NT2/D1 (cell line): ENCODE results near the gene YAP1.

Source experiments
- DNase-seq: peaks from one replicate; pipeline ENCODE4 v3.0.0-alpha.2; 2011; ENCODE audit warnings: low read depth, low spot score
- H3K27me3 ChIP-seq: 2 replicates; pipeline ENCODE4 v1.6.0; 2011; ENCODE audit warnings: mild to moderate bottlenecking; ENCODE audit not compliant: insufficient read length, insufficient read depth
- H3K36me3 ChIP-seq: 2 replicates; pipeline ENCODE4 v1.6.1; 2011; ENCODE audit warnings: mild to moderate bottlenecking, low read length, mixed read lengths; ENCODE audit not compliant: insufficient read depth, insufficient read length
- H3K4me1 ChIP-seq: 2 replicates; pipeline ENCODE4 v1.5.1; 2011; ENCODE audit not compliant: insufficient read depth, insufficient read length
- H3K4me3 ChIP-seq: 2 replicates; pipeline ENCODE4 v1.5.1; 2011; ENCODE audit warnings: low read depth; ENCODE audit not compliant: insufficient read length
- H3K9ac ChIP-seq: 2 replicates; pipeline ENCODE4 v1.6.0; 2011; ENCODE audit warnings: low read depth; ENCODE audit not compliant: insufficient read length
- H3K9me3 ChIP-seq: 2 replicates; pipeline ENCODE4 v1.5.1; 2011; ENCODE audit warnings: mild to moderate bottlenecking, low read length; ENCODE audit not compliant: insufficient read depth
- SUZ12 ChIP-seq: IDR thresholded peaks from 2 replicates; pipeline ENCODE4 v1.6.1; 2011; ENCODE audit not compliant: insufficient read length, insufficient read depth; ENCODE audit errors: extremely low read depth
- YY1 ChIP-seq: IDR thresholded peaks from 2 replicates; pipeline ENCODE4 v1.6.1; 2011; ENCODE audit not compliant: insufficient read length, insufficient read depth
- ZNF274 ChIP-seq: IDR thresholded peaks from 2 replicates; pipeline ENCODE4 v1.6.1; 2011; ENCODE audit warnings: mild to moderate bottlenecking, low read depth, low read length

YAP1 gene

GRCh38 chr11:102079625-102080024 is 30.6 kb upstream of the YAP1 start:
- no peak overlapping the region for H3K4me3 ChIP-seq
- H3K9me3 ChIP-seq: no peaks in the 10 kb centered on the region
- H3K36me3 ChIP-seq: no peaks in the 10 kb centered on the region
- no peak for DNase-seq
- H3K27me3 ChIP-seq: no peaks in the 10 kb centered on the region
- H3K4me1 ChIP-seq: no peaks in the 10 kb centered on the region
- H3K9ac ChIP-seq: no peak overlapping the region
- TF ChIP-seq SUZ12 (no peak), ZNF274 (no peak), YY1 (no peak)

DNA sequence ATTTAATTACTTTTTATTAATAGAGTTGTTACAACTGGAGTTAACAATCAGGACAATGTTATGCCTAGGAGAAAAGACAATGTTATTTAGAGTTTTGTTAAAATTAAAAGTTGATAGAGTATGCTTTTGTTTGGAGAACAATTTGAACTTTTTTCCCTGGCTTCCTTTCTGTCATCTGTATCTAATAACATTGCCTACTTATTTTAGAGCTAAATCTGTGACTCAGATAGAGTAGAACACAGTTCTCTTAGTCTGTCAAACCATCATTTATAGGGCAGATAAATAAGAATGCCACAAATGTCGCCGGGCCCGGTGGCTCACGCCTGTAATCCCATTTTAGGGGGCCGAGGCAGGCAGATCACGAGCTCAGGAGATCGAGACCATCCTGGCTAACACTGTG is 28.9 kb upstream of the YAP1 start:
- no peak overlapping the region for H3K4me3 ChIP-seq
- no peak overlapping the region for H3K9ac ChIP-seq
- no peaks in the 10 kb centered on the region for H3K27me3 ChIP-seq
- TF ChIP-seq YY1 (no peak), ZNF274 (no peak), SUZ12 (no peak)
- no peaks in the 10 kb centered on the region for H3K36me3 ChIP-seq
- no peaks in the 10 kb centered on the region for H3K9me3 ChIP-seq
- H3K4me1 ChIP-seq: no peaks in the 10 kb centered on the region
- no peak for DNase-seq

DNA sequence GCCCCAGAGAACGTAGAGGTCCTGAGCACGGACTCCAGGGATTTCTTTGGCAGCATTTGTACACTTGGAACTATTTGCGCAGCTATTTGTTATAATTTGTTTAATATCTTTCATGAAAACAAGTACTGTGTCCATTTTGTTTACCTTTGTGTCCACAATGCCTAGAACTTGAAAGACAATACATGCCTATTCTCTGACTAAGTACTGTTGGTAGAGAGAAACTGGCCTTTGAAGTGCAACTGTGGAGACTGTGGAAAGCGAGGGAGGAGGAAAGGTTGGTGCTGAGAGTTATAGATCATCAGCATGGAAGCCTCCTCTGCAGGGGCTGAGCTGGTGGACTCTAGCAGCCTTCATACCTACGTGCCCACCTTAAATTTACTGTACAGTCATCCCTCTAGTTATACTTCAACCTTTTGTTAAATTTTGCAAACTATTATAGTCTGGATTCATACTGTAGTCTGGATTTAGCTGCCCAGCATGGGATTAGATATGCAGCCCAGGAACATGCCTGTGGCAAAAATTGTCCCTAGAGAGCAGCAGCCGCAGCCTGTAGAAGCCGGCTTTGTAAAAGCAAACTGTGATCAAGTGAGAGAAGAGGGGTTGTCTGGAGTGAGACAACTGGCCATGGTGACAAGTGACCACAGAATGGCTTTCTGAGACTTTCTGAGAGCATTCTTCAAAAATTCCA is 24.2 kb upstream of the YAP1 start:
- Histone ChIP-seq H3K36me3 (no peaks in the 10 kb centered on the region), H3K9me3 (no peaks in the 10 kb centered on the region), H3K4me1 (no peaks in the 10 kb centered on the region), H3K9ac (no peak overlapping the region), H3K4me3 (no peak overlapping the region), H3K27me3 (no peaks in the 10 kb centered on the region)
- TF ChIP-seq ZNF274 (no peak), YY1 (no peak)
- no peak for DNase-seq

DNA sequence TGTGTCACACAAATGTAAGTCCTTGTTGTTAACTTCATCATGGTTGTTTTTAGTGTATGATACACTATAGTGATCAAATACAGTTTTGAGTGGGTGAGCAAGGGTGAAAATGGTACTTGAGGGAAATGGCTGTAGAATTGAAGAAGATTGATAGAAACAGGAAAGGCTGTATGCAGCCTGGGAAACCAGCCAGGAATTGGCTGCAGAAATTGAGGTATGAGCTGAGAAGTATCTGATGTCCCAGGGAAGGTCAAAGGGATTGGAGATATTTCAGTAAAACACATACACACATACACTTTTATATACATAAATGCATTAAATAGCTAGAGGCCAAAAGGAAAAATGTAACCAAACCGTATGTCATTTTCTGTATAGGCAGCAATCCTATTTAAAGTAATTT is 13.1 kb upstream of the YAP1 start:
- H3K9ac ChIP-seq: no peak overlapping the region
- H3K36me3 ChIP-seq: no peaks in the 10 kb centered on the region
- DNase-seq: no peak
- TF ChIP-seq ZNF274 (no peak), SUZ12 (no peak), YY1 (no peak)
- H3K4me3 ChIP-seq: no peak overlapping the region
- no peaks in the 10 kb centered on the region for H3K27me3 ChIP-seq
- no peaks in the 10 kb centered on the region for H3K4me1 ChIP-seq
- no peaks in the 10 kb centered on the region for H3K9me3 ChIP-seq

DNA sequence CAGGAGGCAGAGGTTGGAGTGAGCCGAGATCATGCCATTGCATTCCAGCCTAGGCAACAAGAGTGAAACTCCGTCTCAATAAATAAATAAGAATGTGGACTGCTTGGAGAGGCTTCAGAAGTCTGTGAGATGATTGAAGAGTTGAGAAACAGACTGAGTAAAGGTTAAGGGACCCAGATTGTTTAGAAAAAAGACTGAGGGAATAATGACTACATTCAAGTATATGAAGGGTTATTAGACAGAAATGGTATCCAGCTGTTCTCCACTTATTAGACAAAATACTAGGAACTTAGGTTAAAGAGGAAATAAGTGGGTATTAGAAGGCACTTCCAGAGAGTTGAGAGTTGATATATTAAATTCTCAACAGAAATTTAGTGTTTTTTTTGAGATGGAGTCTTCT is 10.5 kb upstream of the YAP1 start:
- H3K27me3 ChIP-seq: no peaks in the 10 kb centered on the region
- H3K36me3 ChIP-seq: no peaks in the 10 kb centered on the region
- no peak for DNase-seq
- H3K4me3 ChIP-seq: no peak overlapping the region
- H3K9me3 ChIP-seq: no peaks in the 10 kb centered on the region
- TF ChIP-seq SUZ12: no peak
- TF ChIP-seq YY1: no peak
- no peak for TF ChIP-seq ZNF274
- no peak overlapping the region for H3K9ac ChIP-seq
- no peaks in the 10 kb centered on the region for H3K4me1 ChIP-seq

DNA sequence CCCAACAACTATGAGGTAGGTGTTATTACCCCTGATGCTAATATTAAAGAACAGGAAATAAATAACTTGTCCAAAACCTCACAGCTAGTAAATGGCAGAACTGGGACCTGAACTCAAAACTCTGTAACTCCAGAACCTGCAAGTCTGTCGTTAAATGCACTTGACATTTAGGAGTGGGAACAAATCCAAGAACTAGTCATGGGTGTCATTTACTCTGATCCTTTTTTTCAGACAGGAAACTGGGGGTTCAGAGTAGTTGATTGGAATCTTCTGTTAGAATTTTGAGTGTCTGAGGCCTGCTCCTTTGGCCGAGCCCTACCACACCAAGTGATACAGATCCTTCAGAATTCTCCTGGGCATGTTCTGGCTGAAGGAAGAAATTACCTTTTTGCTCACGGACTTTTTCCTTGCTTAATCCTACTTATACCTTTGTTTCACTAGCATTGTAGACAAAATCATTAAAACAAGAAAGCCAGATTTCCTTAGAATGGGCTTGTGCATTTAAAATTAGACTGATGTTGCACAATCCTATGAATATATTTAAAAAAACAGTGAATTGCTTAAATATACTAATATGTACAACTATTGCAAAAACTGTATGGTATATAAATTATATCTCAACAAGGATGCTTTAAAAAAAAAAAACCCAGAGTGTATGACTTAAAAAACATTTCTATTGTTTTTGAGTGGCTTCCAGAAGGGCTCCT is 1.4 kb upstream of the YAP1 start:
- peak overlapping the region; percentile 84 for H3K4me3 ChIP-seq
- TF ChIP-seq SUZ12 (no peak), ZNF274 (no peak), YY1 (no peak)
- H3K4me1 ChIP-seq: no peaks in the 10 kb centered on the region
- no peaks in the 10 kb centered on the region for H3K9me3 ChIP-seq
- no peaks in the 10 kb centered on the region for H3K27me3 ChIP-seq
- H3K9ac ChIP-seq: peak overlapping the region; percentile 93
- no peaks in the 10 kb centered on the region for H3K36me3 ChIP-seq
- no peak for DNase-seq

DNA sequence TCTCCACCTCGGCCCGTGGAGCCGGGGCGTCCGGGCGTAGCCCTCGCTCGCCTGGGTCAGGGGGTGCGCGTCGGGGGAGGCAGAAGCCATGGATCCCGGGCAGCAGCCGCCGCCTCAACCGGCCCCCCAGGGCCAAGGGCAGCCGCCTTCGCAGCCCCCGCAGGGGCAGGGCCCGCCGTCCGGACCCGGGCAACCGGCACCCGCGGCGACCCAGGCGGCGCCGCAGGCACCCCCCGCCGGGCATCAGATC is 439 bp downstream of the YAP1 start:
- peak overlapping the region; percentile 93 for H3K9ac ChIP-seq
- no peak for DNase-seq
- peak overlapping the region; percentile 84 for H3K4me3 ChIP-seq
- no peaks in the 10 kb centered on the region for H3K9me3 ChIP-seq
- no peaks in the 10 kb centered on the region for H3K27me3 ChIP-seq
- H3K4me1 ChIP-seq: no peaks in the 10 kb centered on the region
- no peak for TF ChIP-seq ZNF274
- TF ChIP-seq SUZ12: no peak
- no peak for TF ChIP-seq YY1
- H3K36me3 ChIP-seq: peaks cover 5% of the 10 kb centered on the region
